ENCODE measurements around the gene CLCNKB.
A peak's percentile ranks its signal among the peaks of the same experiment; 100 is the strongest.

The CLCNKB gene

DNA sequence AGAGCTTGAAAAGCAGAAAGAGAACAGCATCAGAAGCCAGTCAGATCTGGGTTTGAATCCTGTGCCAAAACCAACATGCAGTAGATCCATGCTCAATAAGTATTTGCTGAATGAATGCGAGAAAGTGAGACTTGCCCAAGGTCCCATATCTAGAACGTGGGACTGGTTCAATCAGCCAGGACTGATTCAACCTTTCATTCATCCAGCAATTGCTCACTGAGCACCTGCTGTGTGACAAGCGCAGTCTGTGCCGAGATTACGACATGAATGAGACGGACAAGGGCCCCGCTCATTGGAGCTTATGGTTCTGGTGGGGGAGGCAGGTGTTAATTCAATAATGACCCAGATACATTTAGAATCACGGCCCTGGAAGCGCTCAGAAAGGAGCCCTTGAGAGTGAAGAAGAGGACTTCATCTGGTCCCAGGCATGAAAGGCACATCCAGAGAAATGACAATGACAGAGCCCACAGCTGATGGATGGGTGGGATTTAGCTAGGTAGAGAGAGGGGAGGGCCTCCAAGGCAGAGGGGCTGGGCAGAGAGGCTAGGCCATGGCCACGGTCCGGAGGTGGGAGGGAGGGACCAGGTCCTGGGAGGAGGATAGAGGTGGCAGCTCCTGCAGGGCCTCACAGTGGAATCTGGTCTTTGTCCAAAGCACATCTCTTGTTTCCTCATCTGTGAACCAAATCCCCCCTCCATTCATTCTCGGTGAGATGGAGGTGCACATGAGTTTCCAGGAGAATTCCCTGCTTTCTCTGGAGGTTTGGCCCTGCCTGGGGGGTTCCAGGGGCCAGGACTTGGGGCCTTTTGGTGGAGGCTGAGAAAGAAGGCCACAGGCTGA lies 34.0 kb downstream of the CLCNKB start:
- Histone ChIP-seq H3K9me3 (ENCODE audit: insufficient read depth, low read length) (no peaks in the 10 kb centered on the region), H4K20me1 (ENCODE audit: insufficient read depth, low read length) (no peaks in the 10 kb centered on the region), H3K36me3 (replicated peaks; ENCODE audit: low read depth, low read length) (no peaks in the 10 kb centered on the region), H3K9ac (ENCODE audit: low read length) (no peak overlapping the region), H3K27me3 (ENCODE audit: low read depth, low read length) (peaks cover 8% of the 10 kb centered on the region), H3K4me3 (ENCODE audit: low read length) (no peak overlapping the region), H3K27ac (ENCODE audit: low read length) (no peak overlapping the region), H2AFZ (ENCODE audit: low read depth, low read length) (no peak overlapping the region), H3K4me1 (ENCODE audit: low read length) (peaks cover 27% of the 10 kb centered on the region), H3K79me2 (ENCODE audit: low read length) (no peaks in the 10 kb centered on the region), H3K4me2 (ENCODE audit: low read length) (no peak overlapping the region)
- TF ChIP-seq, protein P1, sequence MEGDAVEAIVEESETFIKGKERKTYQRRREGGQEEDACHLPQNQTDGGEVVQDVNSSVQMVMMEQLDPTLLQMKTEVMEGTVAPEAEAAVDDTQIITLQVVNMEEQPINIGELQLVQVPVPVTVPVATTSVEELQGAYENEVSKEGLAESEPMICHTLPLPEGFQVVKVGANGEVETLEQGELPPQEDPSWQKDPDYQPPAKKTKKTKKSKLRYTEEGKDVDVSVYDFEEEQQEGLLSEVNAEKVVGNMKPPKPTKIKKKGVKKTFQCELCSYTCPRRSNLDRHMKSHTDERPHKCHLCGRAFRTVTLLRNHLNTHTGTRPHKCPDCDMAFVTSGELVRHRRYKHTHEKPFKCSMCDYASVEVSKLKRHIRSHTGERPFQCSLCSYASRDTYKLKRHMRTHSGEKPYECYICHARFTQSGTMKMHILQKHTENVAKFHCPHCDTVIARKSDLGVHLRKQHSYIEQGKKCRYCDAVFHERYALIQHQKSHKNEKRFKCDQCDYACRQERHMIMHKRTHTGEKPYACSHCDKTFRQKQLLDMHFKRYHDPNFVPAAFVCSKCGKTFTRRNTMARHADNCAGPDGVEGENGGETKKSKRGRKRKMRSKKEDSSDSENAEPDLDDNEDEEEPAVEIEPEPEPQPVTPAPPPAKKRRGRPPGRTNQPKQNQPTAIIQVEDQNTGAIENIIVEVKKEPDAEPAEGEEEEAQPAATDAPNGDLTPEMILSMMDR (IDR thresholded peaks at IDR 0.05; ENCODE audit: low read depth, low read length): no peak
- no peak for TF ChIP-seq EZH2phosphoT487 (IDR thresholded peaks at IDR 0.05; ENCODE audit: low read depth)

DNA sequence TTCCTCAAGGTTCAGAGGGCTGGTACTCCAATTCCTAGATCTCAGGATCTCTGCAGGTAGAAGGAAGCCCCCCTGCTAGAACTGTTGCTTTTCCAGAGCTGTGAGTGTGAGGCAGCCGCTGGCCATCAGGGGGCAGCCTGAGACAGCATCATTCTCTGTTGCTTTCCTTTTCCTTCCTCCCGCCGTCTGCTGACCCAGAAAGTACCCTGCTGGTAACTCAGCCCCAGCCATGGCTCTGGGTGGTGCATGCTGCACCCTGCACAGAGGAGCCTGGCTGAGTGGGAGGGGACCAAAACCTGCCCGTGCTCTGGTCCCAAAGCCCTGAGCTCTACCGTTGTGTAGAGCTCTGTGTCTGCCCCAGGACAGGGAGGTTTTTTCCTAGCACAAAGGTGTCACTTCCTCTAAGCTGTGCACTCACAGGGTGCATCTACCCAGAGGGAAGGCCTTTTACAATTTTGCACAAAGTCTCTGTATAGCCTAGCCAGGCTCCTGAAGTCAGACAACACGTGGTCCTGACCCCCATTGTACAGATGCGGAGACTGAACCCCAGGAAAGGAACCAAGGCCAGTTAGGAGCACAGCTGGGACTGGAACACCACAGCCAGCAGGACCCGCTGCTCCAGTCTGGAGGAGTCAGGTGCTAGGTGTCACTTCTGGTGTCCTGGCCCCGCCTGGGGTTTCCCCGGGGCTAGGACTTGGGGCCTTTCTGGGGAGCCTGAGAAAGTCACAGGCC lies 35.5 kb downstream of the CLCNKB start:
- Histone ChIP-seq H3K27ac (ENCODE audit: low read length) (peak overlapping the region; percentile 88), H3K27me3 (ENCODE audit: low read depth, low read length) (peaks cover 5% of the 10 kb centered on the region), H3K4me2 (ENCODE audit: low read length) (peak overlapping the region; percentile 84), H3K9me3 (ENCODE audit: insufficient read depth, low read length) (no peaks in the 10 kb centered on the region), H4K20me1 (ENCODE audit: insufficient read depth, low read length) (no peaks in the 10 kb centered on the region), H2AFZ (ENCODE audit: low read depth, low read length) (peak overlapping the region; percentile 71), H3K36me3 (replicated peaks; ENCODE audit: low read depth, low read length) (no peaks in the 10 kb centered on the region), H3K4me1 (ENCODE audit: low read length) (peaks cover 24% of the 10 kb centered on the region), H3K79me2 (ENCODE audit: low read length) (no peaks in the 10 kb centered on the region), H3K9ac (ENCODE audit: low read length) (peak overlapping the region; percentile 75; the same call in 1 of the 2 replicates), H3K4me3 (ENCODE audit: low read length) (peak overlapping the region; percentile 64)
- TF ChIP-seq, protein P1 (IDR thresholded peaks at IDR 0.05; ENCODE audit: low read depth, low read length): peak; percentile 83
- no peak for TF ChIP-seq EZH2phosphoT487 (IDR thresholded peaks at IDR 0.05; ENCODE audit: low read depth)

DNA sequence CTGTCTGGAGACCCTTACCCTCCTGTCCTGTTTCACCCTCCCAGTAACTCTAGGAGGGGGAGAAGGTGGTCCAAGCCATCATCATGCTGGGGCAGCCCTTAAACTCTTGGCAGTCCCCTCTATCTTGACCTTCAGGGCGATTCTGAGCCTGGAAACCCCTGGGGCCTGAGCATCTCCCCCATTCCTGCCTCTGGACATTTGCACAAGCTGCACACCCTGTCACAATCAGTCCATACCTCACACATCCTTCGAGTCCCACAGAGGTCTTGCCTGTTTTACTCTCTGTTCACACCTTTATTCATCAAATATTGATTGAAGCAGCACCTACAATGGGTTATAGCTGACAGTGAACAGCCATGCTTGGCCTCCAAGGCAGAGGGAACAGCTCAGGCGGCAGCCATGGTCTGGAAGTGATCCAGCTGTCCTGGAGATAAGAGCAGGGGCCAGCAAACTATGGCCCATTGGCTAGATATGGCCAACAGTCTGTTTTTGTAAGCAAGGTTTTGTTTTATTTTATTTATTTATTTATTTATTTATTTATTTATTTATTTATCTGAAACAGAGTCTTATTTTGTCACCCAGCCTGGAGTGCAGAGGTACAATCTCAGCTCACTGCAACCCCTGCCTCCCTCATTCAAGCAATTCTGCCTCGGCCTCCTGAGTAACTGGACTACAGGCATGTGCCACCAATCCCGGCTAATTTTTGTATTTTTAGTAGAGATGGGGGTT lies 37.0 kb downstream of the CLCNKB start:
- no peak overlapping the region for H3K4me3 ChIP-seq (ENCODE audit: low read length)
- no peak overlapping the region for H3K4me2 ChIP-seq (ENCODE audit: low read length)
- H4K20me1 ChIP-seq (ENCODE audit: insufficient read depth, low read length): no peaks in the 10 kb centered on the region
- TF ChIP-seq EZH2phosphoT487 (IDR thresholded peaks at IDR 0.05; ENCODE audit: low read depth): no peak
- TF ChIP-seq, protein P1 (IDR thresholded peaks at IDR 0.05; ENCODE audit: low read depth, low read length): no peak
- no peak overlapping the region for H3K9ac ChIP-seq (ENCODE audit: low read length)
- no peak overlapping the region for H2AFZ ChIP-seq (ENCODE audit: low read depth, low read length)
- H3K9me3 ChIP-seq (ENCODE audit: insufficient read depth, low read length): no peaks in the 10 kb centered on the region
- no peaks in the 10 kb centered on the region for H3K36me3 ChIP-seq (replicated peaks; ENCODE audit: low read depth, low read length)
- H3K27me3 ChIP-seq (ENCODE audit: low read depth, low read length): no peaks in the 10 kb centered on the region
- H3K79me2 ChIP-seq (ENCODE audit: low read length): no peaks in the 10 kb centered on the region
- peaks cover 25% of the 10 kb centered on the region for H3K4me1 ChIP-seq (ENCODE audit: low read length)
- no peak overlapping the region for H3K27ac ChIP-seq (ENCODE audit: low read length)

DNA sequence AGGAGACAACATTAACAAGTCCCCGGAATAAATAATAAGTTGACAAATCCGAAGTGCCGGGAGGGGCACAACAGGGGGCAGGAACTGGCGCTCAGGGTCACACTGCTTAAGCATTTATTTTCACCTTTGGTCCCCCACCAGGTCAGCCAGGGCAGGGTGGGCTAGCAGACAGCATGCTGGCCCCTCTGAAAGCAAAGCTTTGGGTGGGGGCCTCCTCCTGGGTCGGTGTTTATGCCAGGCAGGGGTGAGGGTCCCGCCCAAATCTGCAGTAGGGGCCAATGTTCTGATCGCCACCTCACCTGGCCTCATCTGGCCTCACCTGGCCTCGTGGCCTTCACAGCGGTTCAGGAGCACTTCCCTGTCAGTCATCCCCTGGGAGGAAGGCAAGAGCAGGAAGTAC lies 38.1 kb downstream of the CLCNKB start:
- TF ChIP-seq EZH2phosphoT487 (IDR thresholded peaks at IDR 0.05; ENCODE audit: low read depth): no peak
- TF ChIP-seq, protein P1 (IDR thresholded peaks at IDR 0.05; ENCODE audit: low read depth, low read length): no peak
- H3K9ac ChIP-seq (ENCODE audit: low read length): no peak overlapping the region
- no peak overlapping the region for H3K27ac ChIP-seq (ENCODE audit: low read length)
- H3K36me3 ChIP-seq (replicated peaks; ENCODE audit: low read depth, low read length): no peaks in the 10 kb centered on the region
- H4K20me1 ChIP-seq (ENCODE audit: insufficient read depth, low read length): no peaks in the 10 kb centered on the region
- no peak overlapping the region for H3K4me2 ChIP-seq (ENCODE audit: low read length)
- no peaks in the 10 kb centered on the region for H3K27me3 ChIP-seq (ENCODE audit: low read depth, low read length)
- no peak overlapping the region for H3K4me3 ChIP-seq (ENCODE audit: low read length)
- no peaks in the 10 kb centered on the region for H3K79me2 ChIP-seq (ENCODE audit: low read length)
- no peaks in the 10 kb centered on the region for H3K9me3 ChIP-seq (ENCODE audit: insufficient read depth, low read length)
- peaks cover 26% of the 10 kb centered on the region for H3K4me1 ChIP-seq (ENCODE audit: low read length)
- no peak overlapping the region for H2AFZ ChIP-seq (ENCODE audit: low read depth, low read length)

Data from OCI-LY3 (cell line).